Right lobe of liver (tissue), 6 donors: ENCODE results near the gene ST6GALNAC4. TPM values are rescaled to one million over a fixed set of nuclear protein-coding genes. Genes with fewer than 3 reads are reported as not detected.
A peak's percentile ranks its signal among the peaks of the same experiment; 100 is the strongest.

Experiments
- ATAC-seq, 4 donors: fragments of 200-7000 bp; cut with Tn5 transposase; one replicate each; pipeline ENCODE4 v1.9.1; 2020; ENCODE audit warnings: mild to moderate bottlenecking in 4 of 4, moderate library complexity in 4 of 4
- DNase-seq, 3 donors: peaks; one replicate each; pipeline ENCODE4 v3.0.0-alpha.2; 2020
- H3K27ac ChIP-seq, 3 donors: fragments of 200-600 bp; one replicate each; pipeline ENCODE4 v1.8.0; 2022
- H3K27me3 ChIP-seq, 2 donors: fragments of 200-600 bp; one replicate each; pipeline ENCODE4 v1.8.0; 2022
- H3K36me3 ChIP-seq, 4 donors: fragments of 200-600 bp; sonication (generic) in 1 of 4; one replicate each; pipeline versions ENCODE4 v1.5.1 to v1.8.0; 2017 to 2022; ENCODE audit warnings: control low read depth in 1 of 4
- H3K4me1 ChIP-seq, 4 donors: fragments of 200-600 bp; sonication (generic) in 1 of 4; one replicate each; pipeline versions ENCODE4 v1.5.1 to v1.8.0; 2017 to 2022; ENCODE audit warnings: control low read depth in 1 of 4
- H3K4me3 ChIP-seq, 3 donors: fragments of 200-600 bp; one replicate each; pipeline ENCODE4 v1.8.0; 2022
- H3K9me3 ChIP-seq, 4 donors: fragments of 200-600 bp; sonication (generic) in 1 of 4; one replicate each; pipeline versions ENCODE4 v1.5.1 to v1.8.0; 2017 to 2022; ENCODE audit warnings: control low read depth in 1 of 4
- POLR2A ChIP-seq: fragments of 450-650 bp; IDR thresholded peaks from one replicate; pipeline ENCODE4 v1.6.1; 2017; ENCODE audit warnings: antibody characterized with exemption, mild to moderate bottlenecking
- WGBS: methylation state at CpG from one replicate; pipeline ENCODE4 v1.1.6; 2018; ENCODE audit warnings: low coverage, low lambda C conversion rate; ENCODE audit not compliant: insufficient coverage; ENCODE audit errors: missing lambda C conversion rate; 5-methylcytosine and 5-hydroxymethylcytosine counted together
- intact Hi-C, 2 donors: fragments of 100-400 bp; cut with DNase I; formaldehyde crosslinking; loops; one replicate each; pipeline versions ENCODE4 v1.11.2 to v1.14.1; 2022
- total RNA-seq, 6 experiments: library from RNA; depleted of rRNA in 2 of 6; stranded (reverse); fragments of >200 nt in 2 of 6; fragmentation: NEBNext Ultra II Directional in 3 of 6; extraction: Animal tissue kit (Norgen Biotek cat#: 25700) in 3 of 6; gene quantifications; one replicate each; pipeline versions ENCODE4 v1.1.0 to v1.2.4, GENCODE V29; 2016 to 2023
- TF ChIP-seq, protein P1 (sequence below), 4 donors: fragments of 200-600 bp in 3 of 4; fragments of 450-650 bp in 1 of 4; IDR thresholded peaks; one replicate each; pipeline versions ENCODE4 v1.5.1 to v1.8.0; 2016 to 2022; ENCODE audit warnings: antibody characterized with exemption in 4 of 4, mild to moderate bottlenecking in 2 of 4
- donor health status: DM: no; HTN: yes; CAD: no.
- donor health status: DM: no; HTN: no; CAD: no.
- donor health status: DM: no; HTN: no; CAD: no.
- donor health status: DM: no; HTN: yes; CAD: no.
- donor health status: DM: no; HTN: yes; CAD: no.

ST6GALNAC4 gene
- total RNA-seq, 6 experiments from 2014 or later = 3.2 to 23.8 (median 11.2) TPM

DNA sequence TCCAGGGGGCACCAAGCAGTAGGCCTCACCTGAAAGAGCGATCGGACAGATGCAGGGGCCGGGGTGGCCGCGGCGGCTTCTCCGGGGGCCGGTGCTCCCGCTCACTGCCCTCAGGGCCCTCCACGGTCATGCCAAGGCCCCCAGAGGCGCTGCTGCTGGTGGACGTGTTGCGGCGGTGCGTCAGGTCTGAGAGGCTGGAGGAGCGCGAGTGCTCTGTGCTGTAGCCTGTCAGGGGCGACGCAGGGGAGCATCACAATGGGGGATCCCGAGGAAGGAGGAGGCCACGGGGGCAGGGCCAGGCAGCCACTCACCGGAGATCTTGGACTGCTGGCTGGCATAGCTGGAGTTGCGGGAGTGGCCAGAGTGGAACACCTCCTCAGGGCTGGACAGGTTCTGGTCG is 28.5 kb upstream of the ST6GALNAC4 start:
- no peaks in the 10 kb centered on the region for H3K9me3 ChIP-seq
- no peak overlapping the region for H3K27ac ChIP-seq
- DNase-seq (no peak), ATAC-seq (no peak)
- H3K36me3 ChIP-seq = peaks cover 0 to 47% (median 14%) of the 10 kb centered on the region in 4 donors
- 84% methylated on average over 6 of the region's 24 CpGs for WGBS
- H3K4me3 ChIP-seq = no peak overlapping the region
- intact Hi-C loops = no loop called here
- TF ChIP-seq, protein P1, sequence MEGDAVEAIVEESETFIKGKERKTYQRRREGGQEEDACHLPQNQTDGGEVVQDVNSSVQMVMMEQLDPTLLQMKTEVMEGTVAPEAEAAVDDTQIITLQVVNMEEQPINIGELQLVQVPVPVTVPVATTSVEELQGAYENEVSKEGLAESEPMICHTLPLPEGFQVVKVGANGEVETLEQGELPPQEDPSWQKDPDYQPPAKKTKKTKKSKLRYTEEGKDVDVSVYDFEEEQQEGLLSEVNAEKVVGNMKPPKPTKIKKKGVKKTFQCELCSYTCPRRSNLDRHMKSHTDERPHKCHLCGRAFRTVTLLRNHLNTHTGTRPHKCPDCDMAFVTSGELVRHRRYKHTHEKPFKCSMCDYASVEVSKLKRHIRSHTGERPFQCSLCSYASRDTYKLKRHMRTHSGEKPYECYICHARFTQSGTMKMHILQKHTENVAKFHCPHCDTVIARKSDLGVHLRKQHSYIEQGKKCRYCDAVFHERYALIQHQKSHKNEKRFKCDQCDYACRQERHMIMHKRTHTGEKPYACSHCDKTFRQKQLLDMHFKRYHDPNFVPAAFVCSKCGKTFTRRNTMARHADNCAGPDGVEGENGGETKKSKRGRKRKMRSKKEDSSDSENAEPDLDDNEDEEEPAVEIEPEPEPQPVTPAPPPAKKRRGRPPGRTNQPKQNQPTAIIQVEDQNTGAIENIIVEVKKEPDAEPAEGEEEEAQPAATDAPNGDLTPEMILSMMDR (IDR thresholded peaks at IDR 0.05) = no peak
- no peak for TF ChIP-seq POLR2A
- H3K4me1 ChIP-seq = no peaks in the 10 kb centered on the region
- no peaks in the 10 kb centered on the region for H3K27me3 ChIP-seq

DNA sequence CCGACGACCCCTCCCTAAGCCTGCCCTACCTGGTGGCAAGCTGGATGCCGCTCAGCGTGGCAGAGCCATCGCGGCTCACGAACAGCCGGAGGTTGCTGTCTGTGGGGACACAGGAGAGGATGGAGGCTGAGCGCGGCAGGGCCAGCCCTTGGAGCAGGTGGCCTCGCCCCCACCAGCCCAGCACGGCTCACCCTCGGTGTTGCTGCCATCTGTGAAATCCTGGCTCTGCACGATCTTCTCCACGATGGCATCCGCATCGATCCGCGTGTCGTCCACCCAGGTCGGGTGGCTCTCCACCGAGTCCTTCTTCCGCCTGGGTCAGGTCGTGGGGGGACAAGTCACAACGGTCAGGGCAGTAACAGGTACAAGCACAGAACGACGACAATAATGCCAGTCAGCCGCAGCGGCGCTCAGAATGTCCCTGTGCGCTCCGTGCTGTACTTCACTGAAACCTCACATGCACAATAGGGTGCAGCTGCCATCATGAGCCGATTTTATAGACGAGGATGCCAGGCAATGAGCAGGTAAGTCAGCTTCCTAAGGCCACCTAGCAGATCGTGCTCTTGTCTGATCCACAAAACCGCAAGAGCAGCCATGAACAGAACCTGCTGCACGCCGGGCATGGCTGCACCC is 27.9 kb upstream of the ST6GALNAC4 start:
- DNase-seq (peak in 1 of 3 donors; percentile 23), ATAC-seq (no peak)
- H3K27ac ChIP-seq = no peak overlapping the region
- intact Hi-C loops = loop anchor here (5.0 kb wide), 2 partner anchors 88 to 93 kb away; no protein-coding TSS in a partner anchor
- no peak overlapping the region for H3K4me3 ChIP-seq
- 80% methylated on average over 2 of the region's 38 CpGs for WGBS
- H3K4me1 ChIP-seq = no peaks in the 10 kb centered on the region
- H3K27me3 ChIP-seq = no peaks in the 10 kb centered on the region
- TF ChIP-seq, protein P1 (IDR thresholded peaks at IDR 0.05) = no peak
- no peak for TF ChIP-seq POLR2A
- peaks cover 0 to 47% (median 16%) of the 10 kb centered on the region in 4 donors for H3K36me3 ChIP-seq
- H3K9me3 ChIP-seq = no peaks in the 10 kb centered on the region

DNA sequence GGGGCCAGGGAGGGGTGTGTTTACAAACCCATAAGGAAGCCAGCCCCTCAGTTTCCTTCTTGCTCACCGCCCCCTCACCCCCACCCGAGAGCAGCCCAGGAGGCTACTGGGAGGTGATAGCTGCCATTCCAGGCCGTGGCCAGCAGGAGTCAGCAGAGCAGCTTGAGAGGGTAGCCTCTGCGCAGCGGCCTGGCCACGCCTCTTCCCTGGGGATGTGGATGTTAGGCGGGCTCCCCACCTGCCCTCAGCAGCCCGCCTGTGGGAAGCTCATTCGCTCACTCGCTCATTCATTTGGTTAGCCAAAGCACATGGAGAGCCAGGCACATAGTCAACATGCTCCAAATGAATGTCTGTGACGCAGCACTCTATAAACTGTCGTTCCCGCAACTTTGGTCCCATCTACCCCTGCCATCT is 26.9 kb upstream of the ST6GALNAC4 start:
- intact Hi-C loops = loop anchor here (5.0 kb wide), 2 partner anchors 89 to 94 kb away; no protein-coding TSS in a partner anchor
- 85% methylated on average over 2 of the region's 13 CpGs for WGBS
- no peak overlapping the region for H3K4me3 ChIP-seq
- H3K27me3 ChIP-seq = no peaks in the 10 kb centered on the region
- peak; percentile 81 to 88 (median 84) for DNase-seq
- no peaks in the 10 kb centered on the region for H3K4me1 ChIP-seq
- TF ChIP-seq POLR2A = no peak
- TF ChIP-seq, protein P1 (IDR thresholded peaks at IDR 0.05) = peak; percentile 77 to 90 (median 84)
- H3K27ac ChIP-seq = no peak overlapping the region
- peak; percentile 70 to 85 (median 75) for ATAC-seq
- H3K9me3 ChIP-seq = no peaks in the 10 kb centered on the region
- peaks cover 0 to 47% (median 16%) of the 10 kb centered on the region in 4 donors for H3K36me3 ChIP-seq

DNA sequence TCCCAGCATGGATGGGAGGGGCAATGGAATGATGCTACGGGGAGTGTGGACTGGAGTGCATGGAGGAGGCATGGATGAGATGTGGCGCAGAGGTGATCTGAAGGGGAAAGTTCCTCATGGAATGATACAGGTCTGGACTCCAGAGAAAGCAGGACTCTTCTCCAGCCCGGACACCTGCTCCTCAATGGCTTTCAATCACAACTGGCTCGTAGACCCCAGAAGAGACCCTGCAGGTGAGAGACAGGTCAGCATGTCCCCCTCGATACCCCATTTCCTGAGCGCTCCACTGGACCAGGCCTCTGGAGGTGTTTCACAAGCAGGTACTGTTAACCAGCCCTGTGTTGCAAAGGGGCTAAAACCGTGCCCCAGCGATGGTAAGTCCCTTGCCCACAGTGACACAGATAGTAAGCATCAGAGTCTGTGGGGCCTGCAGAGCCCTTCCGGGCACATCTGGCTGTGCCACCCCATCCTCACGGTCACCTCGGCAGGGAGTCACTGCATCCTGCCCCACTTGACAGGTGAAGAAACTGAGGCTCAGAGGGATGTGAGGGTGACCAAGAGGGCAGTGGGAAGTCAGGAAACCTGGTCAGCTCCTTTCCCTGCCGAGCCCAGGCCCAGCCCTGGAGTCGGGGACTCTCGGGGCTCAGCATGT is 26.3 kb upstream of the ST6GALNAC4 start:
- Histone ChIP-seq H3K36me3 (peaks cover 0 to 43% (median 16%) of the 10 kb centered on the region in 4 donors), H3K27me3 (no peaks in the 10 kb centered on the region), H3K9me3 (no peaks in the 10 kb centered on the region), H3K4me3 (no peak overlapping the region), H3K27ac (no peak overlapping the region), H3K4me1 (no peaks in the 10 kb centered on the region)
- DNase-seq (no peak), ATAC-seq (no peak)
- 40% methylated on average over 2 of the region's 14 CpGs for WGBS
- intact Hi-C loops = loop anchor here (5.0 kb wide), 2 partner anchors 89 to 94 kb away; no protein-coding TSS in a partner anchor
- TF ChIP-seq POLR2A = no peak
- TF ChIP-seq, protein P1 (IDR thresholded peaks at IDR 0.05) = no peak
